Tibial nerve (tissue), 4 donors: ENCODE data around the gene SNCA. TPM values are rescaled to one million over a fixed set of nuclear protein-coding genes. Genes with fewer than 3 reads are reported as not detected.

Experiments
- DNase-seq, 2 donors: peaks; one replicate each; pipeline ENCODE4 v3.0.0-alpha.2; 2019; ENCODE audit warnings: low spot score in 2 of 2
- H3K27ac ChIP-seq, 4 donors: fragments of 200-600 bp; sonication (generic) in 3 of 4; one replicate each; pipeline ENCODE4 v1.5.1; 2017 to 2019; ENCODE audit warnings: mild to moderate bottlenecking in 1 of 4
- H3K27me3 ChIP-seq, 2 donors: fragments of 200-600 bp; sonication (generic) in 1 of 2; one replicate each; pipeline versions ENCODE4 v1.5.1 to v1.6.0; 2017 to 2019
- H3K36me3 ChIP-seq, 3 donors: fragments of 200-600 bp; sonication (generic); one replicate each; pipeline ENCODE4 v1.5.1; 2018 to 2019
- H3K4me1 ChIP-seq, 4 donors: fragments of 200-600 bp; sonication (generic) in 3 of 4; one replicate each; pipeline ENCODE4 v1.5.1; 2017 to 2019
- H3K4me3 ChIP-seq, 4 donors: fragments of 200-600 bp; sonication (generic) in 3 of 4; one replicate each; pipeline ENCODE4 v1.5.1; 2017 to 2019; ENCODE audit warnings: mild to moderate bottlenecking in 1 of 4, moderate library complexity in 1 of 4
- H3K9me3 ChIP-seq, 4 donors: fragments of 200-600 bp; sonication (generic) in 3 of 4; one replicate each; pipeline ENCODE4 v1.5.1; 2017 to 2019
- EP300 ChIP-seq, 2 donors: sonication (generic); formaldehyde crosslinking; IDR thresholded peaks; one replicate each; pipeline ENCODE4 v1.6.1; 2017; ENCODE audit warnings: antibody characterized with exemption in 2 of 2, mild to moderate bottlenecking in 1 of 2
- POLR2A ChIP-seq, 2 donors: fragments of 450-650 bp; IDR thresholded peaks; one replicate each; pipeline ENCODE4 v1.6.1; 2017; ENCODE audit warnings: antibody characterized with exemption in 2 of 2, mild to moderate bottlenecking in 2 of 2, moderate library complexity in 2 of 2
- WGBS, 2 donors: methylation state at CpG; one replicate each; pipeline ENCODE4 v1.1.5; 2018; 5-methylcytosine and 5-hydroxymethylcytosine counted together
- total RNA-seq, 4 donors: library from RNA; depleted of rRNA; stranded (reverse); fragments of >200 nt; gene quantifications; one replicate each; pipeline ENCODE4 v1.1.0, GENCODE V29; 2016
- TF ChIP-seq, protein P1 (sequence below), 5 experiments: fragments of 200-600 bp in 3 of 5; fragments of 450-650 bp in 2 of 5; sonication (generic) in 3 of 5; IDR thresholded peaks; one replicate each; pipeline ENCODE4 v1.5.1; 2016 to 2019; ENCODE audit warnings: antibody characterized with exemption in 5 of 5, mild to moderate bottlenecking in 3 of 5, moderate library complexity in 2 of 5

The SNCA gene
- total RNA-seq, 4 donors from 2014 or later: 46.5 to 150 (median 79.0) TPM

DNA sequence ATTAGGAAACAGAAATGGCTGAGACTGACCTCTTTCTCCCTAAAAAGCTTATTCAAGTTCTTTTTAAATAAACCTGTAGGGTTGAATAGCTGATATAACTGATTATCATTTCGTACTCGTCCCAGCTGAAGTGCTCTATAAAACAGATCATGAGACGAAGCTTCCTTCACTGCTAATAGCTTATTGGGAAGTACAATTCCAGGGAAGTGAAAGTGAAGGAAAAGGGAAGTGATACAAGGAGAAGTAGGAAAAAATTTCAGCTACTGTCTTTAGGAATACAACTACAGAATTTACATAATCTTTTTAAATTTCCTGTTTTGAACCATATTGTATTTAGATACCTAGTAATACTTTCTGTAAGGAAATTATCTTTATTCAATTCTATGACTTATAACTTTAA is 103.0 kb downstream of the SNCA start:
- no peaks in the 10 kb centered on the region for H3K4me1 ChIP-seq
- H3K27me3 ChIP-seq: no peaks in the 10 kb centered on the region
- H3K4me3 ChIP-seq: no peak overlapping the region
- H3K9me3 ChIP-seq: no peaks in the 10 kb centered on the region
- TF ChIP-seq EP300 (IDR thresholded peaks at IDR 0.05): no peak
- TF ChIP-seq, protein P1, sequence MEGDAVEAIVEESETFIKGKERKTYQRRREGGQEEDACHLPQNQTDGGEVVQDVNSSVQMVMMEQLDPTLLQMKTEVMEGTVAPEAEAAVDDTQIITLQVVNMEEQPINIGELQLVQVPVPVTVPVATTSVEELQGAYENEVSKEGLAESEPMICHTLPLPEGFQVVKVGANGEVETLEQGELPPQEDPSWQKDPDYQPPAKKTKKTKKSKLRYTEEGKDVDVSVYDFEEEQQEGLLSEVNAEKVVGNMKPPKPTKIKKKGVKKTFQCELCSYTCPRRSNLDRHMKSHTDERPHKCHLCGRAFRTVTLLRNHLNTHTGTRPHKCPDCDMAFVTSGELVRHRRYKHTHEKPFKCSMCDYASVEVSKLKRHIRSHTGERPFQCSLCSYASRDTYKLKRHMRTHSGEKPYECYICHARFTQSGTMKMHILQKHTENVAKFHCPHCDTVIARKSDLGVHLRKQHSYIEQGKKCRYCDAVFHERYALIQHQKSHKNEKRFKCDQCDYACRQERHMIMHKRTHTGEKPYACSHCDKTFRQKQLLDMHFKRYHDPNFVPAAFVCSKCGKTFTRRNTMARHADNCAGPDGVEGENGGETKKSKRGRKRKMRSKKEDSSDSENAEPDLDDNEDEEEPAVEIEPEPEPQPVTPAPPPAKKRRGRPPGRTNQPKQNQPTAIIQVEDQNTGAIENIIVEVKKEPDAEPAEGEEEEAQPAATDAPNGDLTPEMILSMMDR (IDR thresholded peaks at IDR 0.05): no peak
- TF ChIP-seq POLR2A (IDR thresholded peaks at IDR 0.05): no peak
- no peaks in the 10 kb centered on the region for H3K36me3 ChIP-seq
- no peak overlapping the region for H3K27ac ChIP-seq
- 78 to 86% methylated on average over 3 of the region's 3 CpGs for WGBS, 2 donors
- no peak for DNase-seq

GRCh38 chr4:89727238-89727637 is 109.7 kb downstream of the SNCA start:
- Histone ChIP-seq H3K36me3 (peaks cover 0 to 11% (median 0%) of the 10 kb centered on the region in 3 donors), H3K27me3 (no peaks in the 10 kb centered on the region), H3K27ac (no peak overlapping the region), H3K9me3 (no peaks in the 10 kb centered on the region), H3K4me1 (no peaks in the 10 kb centered on the region), H3K4me3 (no peak overlapping the region)
- no peak for DNase-seq
- TF ChIP-seq, protein P1 (IDR thresholded peaks at IDR 0.05): no peak
- TF ChIP-seq EP300 (IDR thresholded peaks at IDR 0.05) (no peak), POLR2A (IDR thresholded peaks at IDR 0.05) (no peak)

GRCh38 chr4:89725268-89725667 is 111.7 kb downstream of the SNCA start:
- H3K27ac ChIP-seq: no peak overlapping the region
- no peak overlapping the region for H3K4me3 ChIP-seq
- peaks cover 0 to 11% (median 0%) of the 10 kb centered on the region in 3 donors for H3K36me3 ChIP-seq
- TF ChIP-seq, protein P1 (IDR thresholded peaks at IDR 0.05): no peak
- 71 to 79% methylated on average over 5 of the region's 5 CpGs for WGBS, 2 donors
- H3K27me3 ChIP-seq: no peaks in the 10 kb centered on the region
- H3K4me1 ChIP-seq: no peaks in the 10 kb centered on the region
- no peaks in the 10 kb centered on the region for H3K9me3 ChIP-seq
- DNase-seq: no peak

- H3K4me3 ChIP-seq: no peak overlapping the region
- no peak overlapping the region for H3K27ac ChIP-seq
- TF ChIP-seq EP300 (IDR thresholded peaks at IDR 0.05) (no peak), POLR2A (IDR thresholded peaks at IDR 0.05) (no peak)
- TF ChIP-seq, protein P1 (IDR thresholded peaks at IDR 0.05): no peak
- H3K36me3 ChIP-seq: peaks cover 0 to 12% (median 0%) of the 10 kb centered on the region in 3 donors
- H3K27me3 ChIP-seq: no peaks in the 10 kb centered on the region
- WGBS, 2 donors: 92% methylated on average over 2 of the region's 2 CpGs
- H3K4me1 ChIP-seq: no peaks in the 10 kb centered on the region
- H3K9me3 ChIP-seq: no peaks in the 10 kb centered on the region
- no peak for DNase-seq
Measured at GRCh38 chr4:89724716-89725115, 112.2 kb downstream of the SNCA start.

DNA sequence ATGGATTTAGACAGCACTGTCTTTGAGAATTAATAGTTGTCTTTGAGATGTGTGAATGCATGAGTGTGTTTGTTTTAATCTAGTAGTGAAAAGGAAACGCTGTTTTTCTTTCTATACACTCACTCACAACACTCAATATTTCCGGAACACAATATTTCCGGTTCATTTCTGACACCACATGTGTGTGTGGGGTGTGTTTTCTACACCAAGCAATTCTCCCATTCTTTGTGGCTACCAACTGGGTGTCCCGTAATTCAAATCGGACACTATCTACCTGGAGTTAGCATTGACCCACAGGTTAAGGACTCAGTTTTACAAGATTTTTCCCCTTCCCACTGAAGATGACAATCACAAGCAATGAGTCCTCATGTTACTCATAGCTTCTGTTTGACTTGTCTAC is 113.9 kb downstream of the SNCA start:
- no peak for DNase-seq
- Histone ChIP-seq H3K4me1 (no peaks in the 10 kb centered on the region), H3K27me3 (no peaks in the 10 kb centered on the region), H3K27ac (no peak overlapping the region), H3K4me3 (no peak overlapping the region), H3K9me3 (no peaks in the 10 kb centered on the region), H3K36me3 (peaks cover 0 to 17% (median 0%) of the 10 kb centered on the region in 3 donors)
- TF ChIP-seq, protein P1 (IDR thresholded peaks at IDR 0.05): no peak
- no peak for TF ChIP-seq EP300 (IDR thresholded peaks at IDR 0.05)
- 47 to 77% methylated on average over 5 of the region's 5 CpGs for WGBS, 2 donors
